ENCODE measurements around the gene TBC1D21. TPM values are rescaled to one million over a fixed set of nuclear protein-coding genes. Genes with fewer than 3 reads are reported as not detected.

TBC1D21 gene
- total RNA-seq, 4 donors from 2014 or later = not detected

- no peak overlapping the region for H3K27ac ChIP-seq
- no peak overlapping the region for H3K4me3 ChIP-seq
- no peak for DNase-seq
- no peaks in the 10 kb centered on the region for H3K36me3 ChIP-seq
- no peaks in the 10 kb centered on the region for H3K27me3 ChIP-seq
- TF ChIP-seq POLR2A (IDR thresholded peaks at IDR 0.05) (no peak), CTCF (IDR thresholded peaks at IDR 0.05) (no peak)
- H3K4me1 ChIP-seq = no peaks in the 10 kb centered on the region
- H3K9me3 ChIP-seq = no peaks in the 10 kb centered on the region
These were observed 26.8 kb downstream of the TBC1D21 start for GRCh38 chr15:73900095-73900712.

- H3K4me1 ChIP-seq = no peaks in the 10 kb centered on the region
- no peak overlapping the region for H3K4me3 ChIP-seq
- H3K27me3 ChIP-seq = no peaks in the 10 kb centered on the region
- no peaks in the 10 kb centered on the region for H3K36me3 ChIP-seq
- no peak for DNase-seq
- H3K27ac ChIP-seq = no peak overlapping the region
- H3K9me3 ChIP-seq = no peaks in the 10 kb centered on the region
- no peak for TF ChIP-seq CTCF (IDR thresholded peaks at IDR 0.05)
These were observed 27.9 kb downstream of the TBC1D21 start for GRCh38 chr15:73901126-73901810.

GRCh38 chr15:73902121-73903020 lies 29.0 kb downstream of the TBC1D21 start:
- no peaks in the 10 kb centered on the region for H3K4me1 ChIP-seq
- H3K9me3 ChIP-seq = no peaks in the 10 kb centered on the region
- H3K27me3 ChIP-seq = no peaks in the 10 kb centered on the region
- DNase-seq = peak in 1 of 3 donors; percentile 41
- H3K4me3 ChIP-seq = no peak overlapping the region
- H3K36me3 ChIP-seq = no peaks in the 10 kb centered on the region
- H3K27ac ChIP-seq = no peak overlapping the region
- TF ChIP-seq CTCF (IDR thresholded peaks at IDR 0.05) = no peak
- no peak for TF ChIP-seq POLR2A (IDR thresholded peaks at IDR 0.05)

- no peak overlapping the region for H3K4me3 ChIP-seq
- DNase-seq = peak in 2 of 3 donors; percentile 56 to 71
These were observed 30.9 kb downstream of the TBC1D21 start for GRCh38 chr15:73904026-73904815.

More at GRCh38 chr15:73904026-73904815, 30.9 kb downstream of the TBC1D21 start:
- Histone ChIP-seq H3K4me1 (no peaks in the 10 kb centered on the region), H3K9me3 (no peaks in the 10 kb centered on the region), H3K27ac (peak overlapping the region in 1 of 4 donors; percentile 17), H3K36me3 (no peaks in the 10 kb centered on the region), H3K27me3 (no peaks in the 10 kb centered on the region)
- TF ChIP-seq POLR2A (IDR thresholded peaks at IDR 0.05) = no peak
- no peak for TF ChIP-seq CTCF (IDR thresholded peaks at IDR 0.05)
